ENCODE measurements around the gene PSME1.

PSME1 gene

DNA sequence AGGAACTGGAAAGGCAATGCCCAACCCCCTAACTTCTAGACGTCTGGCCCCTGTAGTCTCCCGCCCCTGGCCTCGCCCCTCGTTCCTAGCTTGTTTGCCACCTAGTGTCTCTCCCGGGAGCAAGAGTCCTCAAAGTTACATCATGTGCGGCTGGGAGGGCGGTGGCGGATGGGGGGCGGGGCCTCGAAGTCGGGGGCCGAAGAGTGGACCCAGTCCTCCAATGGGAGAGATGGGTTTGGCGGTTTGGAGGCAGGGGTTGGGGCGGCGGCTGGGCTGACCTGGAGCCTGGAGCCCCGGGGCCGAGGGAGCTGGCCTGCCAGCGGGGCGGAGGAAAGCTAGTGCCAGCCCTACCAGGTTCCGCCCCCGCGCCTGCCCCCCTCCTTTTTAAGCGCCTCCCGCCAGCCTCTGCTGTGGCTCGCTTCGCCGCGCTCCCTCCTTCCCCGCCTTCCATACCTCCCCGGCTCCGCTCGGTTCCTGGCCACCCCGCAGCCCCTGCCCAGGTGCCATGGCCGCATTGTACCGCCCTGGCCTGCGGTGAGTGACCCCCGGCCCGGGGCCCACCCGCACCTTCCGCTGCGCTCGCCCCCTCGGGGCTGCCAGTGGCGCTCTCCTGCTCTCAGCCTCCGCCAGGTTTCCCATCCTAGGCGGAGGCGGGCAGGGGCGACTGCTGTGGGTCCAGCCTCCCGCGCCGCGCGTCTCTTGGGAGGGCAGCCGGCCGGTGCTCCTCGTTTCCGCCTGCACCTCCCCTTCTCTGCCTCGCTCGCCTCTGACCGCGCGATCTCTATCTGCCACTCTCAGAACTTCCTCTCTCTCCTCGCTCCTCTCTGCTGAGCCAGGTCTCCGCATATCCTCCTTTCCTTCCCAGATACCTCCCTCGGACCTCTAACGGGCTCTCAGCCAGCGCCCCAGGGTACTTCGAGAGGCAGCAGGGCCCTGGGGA, 41.8 kb upstream of the PSME1 start, which contains the start of gene PCK2:
Gene PCK2, plus strand, starts transcription at position 411 of the 940 bp plus-strand sequence. Its CDS starts 95 bp downstream, at position 506.
- peak within 1 kb of the TSS; percentile 95 for H3K18ac ChIP-seq (ENCODE audit: low read length)
- peak; percentile 81 for DNase-seq (ENCODE audit: low spot score)

DNA sequence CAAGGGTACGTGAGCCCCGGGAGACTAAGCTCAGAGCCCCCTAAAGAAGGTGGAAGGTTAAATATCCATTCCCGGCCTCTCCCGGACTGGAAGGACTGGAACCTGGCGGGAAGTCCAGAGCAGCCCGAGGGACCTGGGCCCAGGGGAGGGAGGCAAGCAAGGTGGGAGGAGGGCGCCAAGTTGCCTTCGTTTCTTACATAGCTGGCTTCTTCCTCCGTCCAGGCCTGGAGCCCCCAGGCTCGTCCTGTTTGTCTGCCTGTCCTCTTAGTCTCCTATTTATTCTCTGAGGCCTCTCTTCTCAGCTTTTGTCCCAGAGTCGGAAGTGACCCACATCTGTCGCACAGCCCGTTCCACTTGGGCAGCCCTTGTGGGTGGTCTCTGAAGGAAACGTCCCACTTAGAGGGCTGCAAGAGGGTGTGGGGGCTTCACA, 41.1 kb upstream of the PSME1 start:
- no peak for DNase-seq (ENCODE audit: low spot score)
- peak overlapping the region; percentile 83 for H3K4me2 ChIP-seq (ENCODE audit: insufficient read depth, low read length, poor library complexity, severe bottlenecking)
- peak overlapping the region; percentile 97 for H2AFZ ChIP-seq (ENCODE audit: low read length)
- peak overlapping the region; percentile 66 for H2BK5ac ChIP-seq (ENCODE audit: low read length)
- peak overlapping the region; percentile 91 for H3K9ac ChIP-seq (ENCODE audit: low read depth, low read length, poor library complexity)
- no peak overlapping the region for H3K23ac ChIP-seq (ENCODE audit: low read depth, low read length, poor library complexity)
- peak overlapping the region; percentile 64 for H3K14ac ChIP-seq (ENCODE audit: low read length)
- H2BK15ac ChIP-seq (ENCODE audit: low read length), result peak overlapping the region; percentile 79
- peak overlapping the region; percentile 64 for H2AK5ac ChIP-seq (ENCODE audit: low read depth, low read length)
- H3K79me1 ChIP-seq (ENCODE audit: low read depth, low read length), result no peaks in the 10 kb centered on the region
- no peak overlapping the region for H3K27ac ChIP-seq (replicated peaks; ENCODE audit: low read length)
- WGBS, 2 donors (ENCODE audit: extremely low coverage in 2 of 2, insufficient read length in 2 of 2, insufficient replicate concordance in 1 of 2), result no CpG with 5 or more reads among the region's 14 CpGs
- peak overlapping the region; percentile 73 to 92 for H3K4me3 ChIP-seq (ENCODE audit: low read length in 2 of 2)
- H3K4ac ChIP-seq (ENCODE audit: low read length), result no peak overlapping the region
- no peaks in the 10 kb centered on the region for H3K27me3 ChIP-seq (ENCODE audit: control insufficient read depth in 3 of 3, insufficient read depth in 3 of 3, low read depth in 1 of 3, low read length in 3 of 3)
- H3K36me3 ChIP-seq (replicated peaks in 1 of 2; ENCODE audit: control insufficient read depth in 2 of 2, insufficient read depth in 2 of 2, low read length in 2 of 2), result peaks cover 16 to 17% of the 10 kb centered on the region in 2 donors
- H3K9me3 ChIP-seq (replicated peaks in 1 of 2; ENCODE audit: control insufficient read depth in 2 of 2, insufficient read depth in 1 of 2, low read depth in 1 of 2, low read length in 2 of 2), result no peaks in the 10 kb centered on the region
- peak overlapping the region; percentile 95 for H3K18ac ChIP-seq (ENCODE audit: low read length)
- H2BK12ac ChIP-seq (ENCODE audit: low read length), result no peak overlapping the region
- H4K8ac ChIP-seq (ENCODE audit: low read depth, low read length), result peak overlapping the region; percentile 29
- peak overlapping the region; percentile 81 for H2BK120ac ChIP-seq (ENCODE audit: low read depth, low read length)
- H4K91ac ChIP-seq (ENCODE audit: low read depth, low read length, poor library complexity), result no peak overlapping the region
- H3K4me1 ChIP-seq (ENCODE audit: control insufficient read depth in 2 of 2, insufficient read depth in 1 of 2, low read depth in 1 of 2, low read length in 2 of 2), result peaks cover 14% of the 10 kb centered on the region in 2 donors

More for the DNA sequence above, 41.8 kb upstream of the PSME1 start, which contains the start of gene PCK2:
- Histone ChIP-seq H2BK12ac (ENCODE audit: low read length) (no peak within 1 kb of the TSS), H2BK5ac (ENCODE audit: low read length) (peak within 1 kb of the TSS; percentile 66), H2BK120ac (ENCODE audit: low read depth, low read length) (peak within 1 kb of the TSS; percentile 81), H2AFZ (ENCODE audit: low read length) (peak within 1 kb of the TSS; percentile 97), H3K23ac (ENCODE audit: low read depth, low read length, poor library complexity) (peak within 1 kb of the TSS; percentile 94), H3K9ac (ENCODE audit: low read depth, low read length, poor library complexity) (peak within 1 kb of the TSS; percentile 91), H3K36me3 (replicated peaks in 1 of 2; ENCODE audit: control insufficient read depth in 2 of 2, insufficient read depth in 2 of 2, low read length in 2 of 2) (peaks cover 11 to 12% of the 10 kb centered on the region in 2 donors), H4K91ac (ENCODE audit: low read depth, low read length, poor library complexity) (no peak within 1 kb of the TSS), H2BK15ac (ENCODE audit: low read length) (peak within 1 kb of the TSS; percentile 79), H3K4ac (ENCODE audit: low read length) (no peak within 1 kb of the TSS), H4K8ac (ENCODE audit: low read depth, low read length) (peak within 1 kb of the TSS; percentile 29), H3K4me1 (ENCODE audit: control insufficient read depth in 2 of 2, insufficient read depth in 1 of 2, low read depth in 1 of 2, low read length in 2 of 2) (peaks cover 14% of the 10 kb centered on the region in 2 donors), H3K79me1 (ENCODE audit: low read depth, low read length) (no peaks in the 10 kb centered on the region), H3K14ac (ENCODE audit: low read length) (peak within 1 kb of the TSS; percentile 64), H3K4me3 (ENCODE audit: low read length in 2 of 2) (peak within 1 kb of the TSS; percentile 73 to 92), H2AK5ac (ENCODE audit: low read depth, low read length) (peak within 1 kb of the TSS; percentile 64), H3K9me3 (replicated peaks in 1 of 2; ENCODE audit: control insufficient read depth in 2 of 2, insufficient read depth in 1 of 2, low read depth in 1 of 2, low read length in 2 of 2) (no peaks in the 10 kb centered on the region), H3K27ac (replicated peaks; ENCODE audit: low read length) (peak within 1 kb of the TSS; percentile 65), H3K4me2 (ENCODE audit: insufficient read depth, low read length, poor library complexity, severe bottlenecking) (peak within 1 kb of the TSS; percentile 83), H3K27me3 (ENCODE audit: control insufficient read depth in 3 of 3, insufficient read depth in 3 of 3, low read depth in 1 of 3, low read length in 3 of 3) (no peaks in the 10 kb centered on the region)
- no CpG with 5 or more reads among the region's 68 CpGs for WGBS, 2 donors (ENCODE audit: extremely low coverage in 2 of 2, insufficient read length in 2 of 2, insufficient replicate concordance in 1 of 2)

DNA sequence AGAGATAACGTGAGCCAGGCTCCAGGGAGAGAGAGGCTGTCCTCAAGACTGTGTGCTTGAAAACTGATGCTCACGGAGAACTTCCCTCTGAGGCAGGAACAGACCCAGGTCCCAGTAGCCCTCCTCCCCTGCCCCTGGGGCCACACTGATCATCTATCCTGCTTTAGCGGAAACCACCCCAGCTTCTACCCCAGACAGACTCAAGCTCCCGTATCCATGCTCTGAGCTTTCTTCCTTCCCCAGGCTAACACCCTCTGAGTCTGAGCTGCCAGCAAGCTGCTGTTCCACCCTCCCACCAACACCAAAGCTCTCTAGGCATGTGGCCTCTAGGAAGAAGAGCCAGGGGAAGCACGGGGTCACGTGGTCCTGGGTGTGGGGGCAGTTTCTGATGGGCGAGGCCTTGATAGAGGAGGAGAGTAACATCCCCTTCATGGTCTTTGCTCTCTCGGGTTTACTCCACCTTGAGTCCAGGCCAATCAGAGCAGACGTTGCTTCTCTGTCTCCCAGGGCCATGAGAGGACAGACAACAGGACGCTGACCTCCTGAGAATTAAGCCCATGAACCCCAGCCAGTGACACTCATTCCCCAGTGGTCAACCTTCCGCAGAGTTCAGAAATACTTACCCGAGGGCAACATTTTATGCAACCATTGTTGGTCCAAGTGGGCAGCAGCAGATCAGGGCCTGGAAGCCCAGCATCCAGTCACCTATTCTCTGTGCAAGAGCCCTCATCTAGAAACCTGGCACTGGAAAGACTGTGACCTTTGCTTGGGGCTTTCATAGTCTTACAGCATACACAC, 40.5 kb upstream of the PSME1 start:
- Histone ChIP-seq H2BK120ac (ENCODE audit: low read depth, low read length) (no peak overlapping the region), H3K9ac (ENCODE audit: low read depth, low read length, poor library complexity) (no peak overlapping the region), H3K27me3 (ENCODE audit: control insufficient read depth in 3 of 3, insufficient read depth in 3 of 3, low read depth in 1 of 3, low read length in 3 of 3) (no peaks in the 10 kb centered on the region), H3K9me3 (replicated peaks in 1 of 2; ENCODE audit: control insufficient read depth in 2 of 2, insufficient read depth in 1 of 2, low read depth in 1 of 2, low read length in 2 of 2) (no peaks in the 10 kb centered on the region), H2AFZ (ENCODE audit: low read length) (peak overlapping the region; percentile 97), H4K8ac (ENCODE audit: low read depth, low read length) (no peak overlapping the region), H3K79me1 (ENCODE audit: low read depth, low read length) (no peaks in the 10 kb centered on the region), H2BK5ac (ENCODE audit: low read length) (peak overlapping the region; percentile 4), H3K4me2 (ENCODE audit: insufficient read depth, low read length, poor library complexity, severe bottlenecking) (peak overlapping the region; percentile 83), H3K18ac (ENCODE audit: low read length) (peak overlapping the region; percentile 95), H4K91ac (ENCODE audit: low read depth, low read length, poor library complexity) (no peak overlapping the region), H3K36me3 (replicated peaks in 1 of 2; ENCODE audit: control insufficient read depth in 2 of 2, insufficient read depth in 2 of 2, low read length in 2 of 2) (peaks cover 18 to 23% of the 10 kb centered on the region in 2 donors), H3K4me3 (ENCODE audit: low read length in 2 of 2) (peak overlapping the region; percentile 73 to 92), H2BK12ac (ENCODE audit: low read length) (no peak overlapping the region), H2AK5ac (ENCODE audit: low read depth, low read length) (peak overlapping the region; percentile 18), H3K27ac (replicated peaks; ENCODE audit: low read length) (no peak overlapping the region), H3K4ac (ENCODE audit: low read length) (no peak overlapping the region), H3K23ac (ENCODE audit: low read depth, low read length, poor library complexity) (no peak overlapping the region), H2BK15ac (ENCODE audit: low read length) (peak overlapping the region; percentile 17), H3K4me1 (ENCODE audit: control insufficient read depth in 2 of 2, insufficient read depth in 1 of 2, low read depth in 1 of 2, low read length in 2 of 2) (peaks cover 11% of the 10 kb centered on the region in 2 donors), H3K14ac (ENCODE audit: low read length) (no peak overlapping the region)
- DNase-seq (ENCODE audit: low spot score), result no peak
- no CpG with 5 or more reads among the region's 12 CpGs for WGBS, 2 donors (ENCODE audit: extremely low coverage in 2 of 2, insufficient read length in 2 of 2, insufficient replicate concordance in 1 of 2)

Measured in neuronal stem cell (in vitro differentiated cells).